ENCODE results near the gene LYPD5. TPM values are rescaled to one million over a fixed set of nuclear protein-coding genes. Genes with fewer than 3 reads are reported as not detected.
"Not testable (repeated sequence)": the region's sequence is repeated elsewhere in the genome, so short reads cannot be mapped to it uniquely, and the experiment has no call there.

The LYPD5 gene
- total RNA-seq = 0.29 TPM in 1 of 2 replicates, not detected in the other

GRCh38 chr19:43802216-43802951 lies at the start of gene LYPD5:
Gene LYPD5 (minus strand): TSS chr19:43802447. CDS start chr19:43802380, 67 bp downstream.
- Mint-ChIP-seq H3K9me3 (no peaks in the 10 kb centered on the region), H3K27me3 (ENCODE audit: insufficient read depth) (peaks cover 18% of the 10 kb centered on the region), H3K4me3 (no peak within 1 kb of the TSS), H3K4me1 (ENCODE audit: low read depth) (peaks cover 6% of the 10 kb centered on the region), H3K27ac (no peak within 1 kb of the TSS), H3K36me3 (ENCODE audit: low read depth) (no peaks in the 10 kb centered on the region)
- no peak for DNase-seq (ENCODE audit: low spot score)
- intact Hi-C loops (cut with micrococcal nuclease) = no loop called here

GRCh38 chr19:43848821-43849220 lies 46.6 kb upstream of the LYPD5 start:
- no peak overlapping the region for H3K4me3 Mint-ChIP-seq
- peaks cover 16% of the 10 kb centered on the region for H3K36me3 Mint-ChIP-seq (ENCODE audit: low read depth)
- intact Hi-C loops (cut with micrococcal nuclease) = no loop called here
- no peak for DNase-seq (ENCODE audit: low spot score)
- peaks cover 72% of the 10 kb centered on the region for H3K9me3 Mint-ChIP-seq
- H3K4me1 Mint-ChIP-seq (ENCODE audit: low read depth) = no peaks in the 10 kb centered on the region
- no peak overlapping the region for H3K27ac Mint-ChIP-seq
- no peaks in the 10 kb centered on the region for H3K27me3 Mint-ChIP-seq (ENCODE audit: insufficient read depth)

- no peak overlapping the region for H3K4me3 Mint-ChIP-seq
Measured at GRCh38 chr19:43847884-43848283, 45.6 kb upstream of the LYPD5 start.

GRCh38 chr19:43847246-43847645 lies 45.0 kb upstream of the LYPD5 start:
- no peak overlapping the region for H3K4me3 Mint-ChIP-seq
- H3K27ac Mint-ChIP-seq = no peak overlapping the region

More at GRCh38 chr19:43847884-43848283, 45.6 kb upstream of the LYPD5 start:
- H3K27me3 Mint-ChIP-seq (ENCODE audit: insufficient read depth) = no peaks in the 10 kb centered on the region
- H3K4me1 Mint-ChIP-seq (ENCODE audit: low read depth) = no peaks in the 10 kb centered on the region
- peaks cover 16% of the 10 kb centered on the region for H3K36me3 Mint-ChIP-seq (ENCODE audit: low read depth)
- H3K9me3 Mint-ChIP-seq = peaks cover 73% of the 10 kb centered on the region
- intact Hi-C loops (cut with micrococcal nuclease) = no loop called here
- no peak for DNase-seq (ENCODE audit: low spot score)
- H3K27ac Mint-ChIP-seq = no peak overlapping the region

GRCh38 chr19:43842007-43842406 lies 39.8 kb upstream of the LYPD5 start:
- DNase-seq (ENCODE audit: low spot score) = no peak
- Mint-ChIP-seq H3K27me3 (ENCODE audit: insufficient read depth) (no peaks in the 10 kb centered on the region), H3K9me3 (peaks cover 66% of the 10 kb centered on the region), H3K27ac (no peak overlapping the region), H3K4me1 (ENCODE audit: low read depth) (no peaks in the 10 kb centered on the region), H3K4me3 (no peak overlapping the region), H3K36me3 (ENCODE audit: low read depth) (peaks cover 44% of the 10 kb centered on the region)
- intact Hi-C loops (cut with micrococcal nuclease) = no loop called here

More at GRCh38 chr19:43847246-43847645, 45.0 kb upstream of the LYPD5 start:
- DNase-seq (ENCODE audit: low spot score) = no peak
- no peaks in the 10 kb centered on the region for H3K27me3 Mint-ChIP-seq (ENCODE audit: insufficient read depth)
- H3K9me3 Mint-ChIP-seq = peaks cover 71% of the 10 kb centered on the region
- peaks cover 16% of the 10 kb centered on the region for H3K36me3 Mint-ChIP-seq (ENCODE audit: low read depth)
- intact Hi-C loops (cut with micrococcal nuclease) = no loop called here
- no peaks in the 10 kb centered on the region for H3K4me1 Mint-ChIP-seq (ENCODE audit: low read depth)

GRCh38 chr19:43839139-43839538 lies 36.9 kb upstream of the LYPD5 start:
- H3K36me3 Mint-ChIP-seq (ENCODE audit: low read depth) = peaks cover 60% of the 10 kb centered on the region
- no peak overlapping the region for H3K27ac Mint-ChIP-seq
- no peak overlapping the region for H3K4me3 Mint-ChIP-seq
- H3K9me3 Mint-ChIP-seq = peaks cover 66% of the 10 kb centered on the region
- intact Hi-C loops (cut with micrococcal nuclease) = no loop called here
- no peak for DNase-seq (ENCODE audit: low spot score)
- H3K27me3 Mint-ChIP-seq (ENCODE audit: insufficient read depth) = no peaks in the 10 kb centered on the region
- H3K4me1 Mint-ChIP-seq (ENCODE audit: low read depth) = no peaks in the 10 kb centered on the region

- Mint-ChIP-seq H3K9me3 (peaks cover 35% of the 10 kb centered on the region), H3K27me3 (ENCODE audit: insufficient read depth) (peaks cover 11% of the 10 kb centered on the region), H3K27ac (peak within 1 kb of the TSS; percentile 68), H3K4me3 (peak within 1 kb of the TSS; percentile 86), H3K36me3 (ENCODE audit: low read depth) (peaks cover 22% of the 10 kb centered on the region), H3K4me1 (ENCODE audit: low read depth) (peaks cover 19% of the 10 kb centered on the region)
- peak; percentile 77 for DNase-seq (ENCODE audit: low spot score)
- intact Hi-C loops (cut with micrococcal nuclease) = loop anchor here (1.0 to 10.0 kb wide), 13 partner anchors 73 to 674 kb away; partner anchors contain the start of genes SMG9, ZNF155, ZNF180 and ZNF221
Measured at GRCh38 chr19:43826787-43827754, 24.8 kb upstream of the LYPD5 start, which contains the start of gene ZNF283. Gene ZNF283 (plus strand): TSS chr19:43827321. CDS start chr19:43833505, 6,184 bp downstream.

GRCh38 chr19:43824572-43824971 lies 22.3 kb upstream of the LYPD5 start:
- Mint-ChIP-seq H3K9me3 (peaks cover 31% of the 10 kb centered on the region), H3K27me3 (ENCODE audit: insufficient read depth) (peaks cover 20% of the 10 kb centered on the region), H3K4me1 (ENCODE audit: low read depth) (peaks cover 29% of the 10 kb centered on the region), H3K36me3 (ENCODE audit: low read depth) (peaks cover 14% of the 10 kb centered on the region)
- intact Hi-C loops (cut with micrococcal nuclease) = loop anchor here (10.0 kb wide), 1 partner anchor 340 kb away; the partner anchor contains the start of gene ZNF226
- H3K4me3 Mint-ChIP-seq; H3K27ac Mint-ChIP-seq; DNase-seq (ENCODE audit: low spot score): not testable (repeated sequence)

- intact Hi-C loops (cut with micrococcal nuclease) = loop anchor here (10.0 kb wide), 1 partner anchor 341 kb away; the partner anchor contains the start of gene ZNF226
Measured at GRCh38 chr19:43823856-43824255, 21.6 kb upstream of the LYPD5 start.

GRCh38 chr19:43820884-43821215 lies 18.6 kb upstream of the LYPD5 start:
- no peaks in the 10 kb centered on the region for H3K36me3 Mint-ChIP-seq (ENCODE audit: low read depth)
- peak overlapping the region; percentile 82 for H3K4me3 Mint-ChIP-seq
- DNase-seq (ENCODE audit: low spot score) = no peak
- intact Hi-C loops (cut with micrococcal nuclease) = loop anchor here (10.0 kb wide), 1 partner anchor 344 kb away; the partner anchor contains the start of gene ZNF226
- H3K27me3 Mint-ChIP-seq (ENCODE audit: insufficient read depth) = peaks cover 26% of the 10 kb centered on the region
- peaks cover 10% of the 10 kb centered on the region for H3K4me1 Mint-ChIP-seq (ENCODE audit: low read depth)
- H3K27ac Mint-ChIP-seq = no peak overlapping the region
- H3K9me3 Mint-ChIP-seq = peaks cover 36% of the 10 kb centered on the region

More at GRCh38 chr19:43823856-43824255, 21.6 kb upstream of the LYPD5 start:
- H3K4me3 Mint-ChIP-seq; H3K36me3 Mint-ChIP-seq (ENCODE audit: low read depth); DNase-seq (ENCODE audit: low spot score); H3K27ac Mint-ChIP-seq: not testable (repeated sequence)
- H3K4me1 Mint-ChIP-seq (ENCODE audit: low read depth) = peaks cover 29% of the 10 kb centered on the region
- peaks cover 21% of the 10 kb centered on the region for H3K27me3 Mint-ChIP-seq (ENCODE audit: insufficient read depth)
- peaks cover 36% of the 10 kb centered on the region for H3K9me3 Mint-ChIP-seq

GRCh38 chr19:43820098-43820883 lies 18.0 kb upstream of the LYPD5 start:
- Mint-ChIP-seq H3K4me3 (peak overlapping the region; percentile 82), H3K4me1 (ENCODE audit: low read depth) (peaks cover 10% of the 10 kb centered on the region), H3K27ac (peak overlapping the region; percentile 47), H3K27me3 (ENCODE audit: insufficient read depth) (peaks cover 26% of the 10 kb centered on the region), H3K36me3 (ENCODE audit: low read depth) (no peaks in the 10 kb centered on the region), H3K9me3 (peaks cover 30% of the 10 kb centered on the region)
- intact Hi-C loops (cut with micrococcal nuclease) = loop anchor here (10.0 kb wide), 1 partner anchor 345 kb away; the partner anchor contains the start of gene ZNF226
- no peak for DNase-seq (ENCODE audit: low spot score)

GRCh38 chr19:43818500-43818899 lies 16.3 kb upstream of the LYPD5 start:
- H3K4me1 Mint-ChIP-seq (ENCODE audit: low read depth) = peaks cover 10% of the 10 kb centered on the region
- H3K9me3 Mint-ChIP-seq = peaks cover 21% of the 10 kb centered on the region
- intact Hi-C loops (cut with micrococcal nuclease) = no loop called here
- H3K27me3 Mint-ChIP-seq (ENCODE audit: insufficient read depth) = peaks cover 20% of the 10 kb centered on the region
- H3K36me3 Mint-ChIP-seq (ENCODE audit: low read depth) = no peaks in the 10 kb centered on the region
- H3K4me3 Mint-ChIP-seq = no peak overlapping the region
- DNase-seq (ENCODE audit: low spot score) = no peak
- H3K27ac Mint-ChIP-seq = no peak overlapping the region

Data from activated T-helper 1 cell treated with anti-CD3 and anti-CD28 coated beads, Interleukin-12 subunit alpha, Interleukin-12 subunit beta, Interleukin-2, Interleukin-4 antibody, amounts not matched to agents 30 ng/mL and 10 ng/mL and 1 ng/mL, durations not matched to agents 14 hours and 24 hours and 36 hours (primary cell).